Suppressor macrophage treated with lipopolysaccharide for 1 hour (primary cell): Measurements from ENCODE around the gene UBE2D4.
"Not testable (repeated sequence)": the region's sequence is repeated elsewhere in the genome, so short reads cannot be mapped to it uniquely, and the experiment has no call there.

Experiments
- DNase-seq, 3 donors: peaks; one replicate each; pipeline ENCODE4 v3.0.0-alpha.2; 2020 to 2022

Gene UBE2D4

DNA sequence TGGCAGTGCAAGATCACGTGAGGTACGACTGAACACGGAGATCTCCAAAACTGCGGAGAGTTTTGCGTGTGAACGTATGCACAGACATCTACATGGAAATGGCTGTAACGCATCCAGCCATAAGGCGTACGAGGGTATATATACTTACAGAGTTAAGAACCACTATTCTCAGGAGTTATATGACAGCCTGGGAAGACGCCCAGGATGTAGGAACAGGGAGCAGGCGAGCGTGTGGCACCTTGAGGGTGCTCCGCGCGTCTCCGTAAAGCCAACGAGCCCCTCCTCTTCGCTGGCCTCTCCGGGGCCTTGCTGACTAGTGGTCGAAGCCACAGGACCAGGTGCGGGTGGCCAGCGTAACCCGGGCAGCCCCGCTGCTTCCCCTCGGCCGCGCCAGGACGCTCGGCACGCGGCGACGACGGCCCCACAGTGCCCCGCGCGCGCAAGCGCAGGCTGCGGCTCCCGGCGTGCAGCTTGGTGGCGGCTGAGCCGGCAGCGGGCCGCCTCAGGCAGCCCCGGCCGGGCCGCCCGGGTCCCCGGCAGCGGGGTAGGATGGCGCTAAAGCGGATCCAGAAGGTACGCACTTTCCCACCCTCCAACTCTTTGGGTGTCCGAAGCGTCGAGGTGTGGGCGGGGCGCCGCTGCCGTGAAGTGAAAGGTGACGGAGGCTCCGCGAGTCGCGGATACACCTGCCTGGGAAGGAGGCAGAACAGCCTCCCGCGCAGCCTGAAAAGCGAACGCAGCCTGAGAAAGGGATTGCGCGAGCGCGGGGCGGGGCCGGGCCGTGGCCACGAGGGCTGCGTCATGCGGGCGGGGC is at the start of gene UBE2D4:
Gene UBE2D4, plus strand, starts transcription at position 453 of the 814 bp plus-strand sequence. Its CDS starts 97 bp downstream, at position 550.
- DNase-seq: peak; percentile 80 to 89 (median 84)

DNA sequence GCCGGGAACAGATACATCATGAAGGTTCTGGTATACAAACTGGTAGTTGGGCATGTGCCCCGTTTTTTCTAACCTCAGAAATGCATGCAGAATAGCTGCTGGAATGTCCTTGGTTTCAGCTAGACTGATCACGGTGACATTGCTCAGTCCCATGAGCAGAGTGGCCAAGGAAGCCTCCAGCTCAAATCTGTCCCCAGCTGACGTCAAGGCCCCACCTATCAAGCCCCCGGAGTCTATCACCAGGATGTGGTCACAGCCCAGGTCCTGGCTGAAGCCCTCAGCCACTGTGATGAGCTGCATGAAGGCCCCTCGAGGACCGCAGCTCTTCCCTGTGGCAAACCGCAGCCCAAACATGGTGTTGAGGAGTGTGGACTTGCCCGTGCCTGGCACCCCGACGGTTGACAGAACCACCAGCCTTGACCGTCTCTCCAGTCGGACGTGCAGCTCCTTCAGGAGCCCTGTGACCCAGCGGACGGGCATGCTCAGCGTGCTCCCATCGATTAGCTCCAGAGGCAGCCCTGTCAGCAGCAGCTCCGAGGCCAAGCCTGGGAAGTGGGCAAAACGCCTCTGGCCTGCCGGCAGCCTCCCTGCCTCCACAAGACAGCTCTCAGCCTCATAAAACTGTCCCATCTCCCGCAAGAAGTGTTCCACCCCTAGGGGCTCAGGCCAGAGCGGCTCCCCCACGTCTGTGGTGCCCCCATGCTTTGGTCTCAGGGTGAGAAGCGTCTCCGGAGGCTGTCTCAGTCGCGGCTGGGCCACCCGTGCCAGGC is 49.1 kb upstream of the UBE2D4 start:
- DNase-seq: no peak

- DNase-seq: no peak
These were observed 48.0 kb upstream of the UBE2D4 start for GRCh38 chr7:43877968-43878864.

GRCh38 chr7:43878867-43879266 is 47.4 kb upstream of the UBE2D4 start:
- DNase-seq: no peak

DNA sequence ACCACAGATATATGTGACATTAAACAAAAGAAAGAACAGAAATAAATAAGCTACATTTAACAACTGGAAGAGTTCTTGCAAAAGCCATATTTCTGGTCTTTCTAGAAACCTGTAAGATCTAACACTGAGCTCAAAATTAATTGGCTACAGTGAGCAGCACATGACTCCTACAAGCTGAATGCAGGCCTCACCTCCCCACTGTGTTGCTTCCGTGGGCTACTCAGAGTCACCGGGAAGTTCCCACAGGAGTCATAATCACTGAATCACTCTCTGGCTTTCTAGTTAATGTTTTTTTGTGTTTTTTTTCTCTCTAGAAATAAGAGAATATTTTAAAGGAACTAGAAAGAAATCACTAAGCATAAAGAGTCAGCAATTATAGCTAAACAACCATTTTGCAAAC is 46.8 kb upstream of the UBE2D4 start:
- peak; percentile 65 to 88 (median 71) for DNase-seq

GRCh38 chr7:43880596-43880995 is 45.6 kb upstream of the UBE2D4 start:
- DNase-seq: peak; percentile 33 to 56 (median 42)

DNA sequence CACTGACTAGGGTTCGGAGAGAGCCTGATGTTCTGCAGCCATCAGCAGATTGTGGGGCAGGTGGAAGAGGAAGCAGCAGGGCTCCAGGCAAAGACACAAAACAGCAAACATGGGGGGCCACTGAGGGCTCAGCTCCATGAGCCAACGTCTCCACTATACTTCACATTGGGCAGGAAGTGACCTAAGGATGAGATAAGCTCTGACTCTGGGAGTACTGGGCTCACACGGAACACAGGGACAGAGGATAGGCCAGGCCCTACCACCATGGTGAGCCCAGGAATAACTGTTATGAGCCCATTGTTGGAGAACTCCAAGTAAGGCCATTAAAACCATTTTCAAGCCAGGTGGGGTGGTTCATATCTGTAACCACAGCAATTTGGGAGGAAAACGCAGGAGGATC is 42.0 kb upstream of the UBE2D4 start:
- DNase-seq: no peak

GRCh38 chr7:43884617-43885016 is 41.6 kb upstream of the UBE2D4 start:
- DNase-seq: no peak

DNA sequence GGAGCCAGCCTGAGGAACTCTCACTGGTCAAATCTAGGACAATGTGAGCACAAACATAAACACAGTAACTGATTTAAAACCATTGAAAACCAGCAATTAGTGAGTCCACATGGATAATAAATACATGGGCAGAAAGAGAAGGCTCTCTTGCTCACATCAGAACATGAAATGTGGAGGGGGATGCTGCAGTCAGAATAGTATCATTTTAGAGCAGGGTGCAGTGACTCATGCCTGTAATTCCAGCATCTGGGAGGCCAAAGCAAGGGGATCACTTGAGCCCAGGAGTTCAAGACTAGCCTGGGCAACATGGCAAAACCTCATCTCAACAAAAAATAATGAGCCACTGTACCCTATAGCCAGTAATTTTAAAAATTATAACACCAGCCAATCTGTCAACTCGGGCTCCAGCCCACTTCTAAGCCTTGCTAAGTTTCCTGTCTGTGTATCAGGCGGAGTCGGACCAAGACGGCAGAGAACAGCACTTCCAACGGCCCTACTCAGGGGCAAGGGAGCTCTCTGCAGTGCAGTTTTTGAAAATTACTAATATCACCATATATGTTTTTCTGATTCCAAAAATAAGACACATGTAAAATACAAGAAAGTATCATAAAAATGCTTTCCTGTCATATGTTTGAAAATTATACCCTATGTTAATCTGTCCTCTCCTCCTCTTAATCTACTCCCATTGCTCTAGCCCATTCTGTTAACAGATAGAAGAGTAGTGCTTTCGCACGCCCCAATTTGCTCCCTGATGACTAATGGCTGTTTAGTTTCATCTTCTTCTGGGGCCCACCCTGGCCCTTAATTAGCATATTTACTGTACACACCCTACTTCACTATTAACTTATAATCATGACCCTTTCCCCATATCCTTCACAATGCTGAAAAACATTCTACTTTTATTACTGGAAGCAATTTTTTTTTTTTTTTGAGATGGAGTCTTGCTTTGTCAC is 37.0 kb upstream of the UBE2D4 start:
- peak in 2 of 3 donors; percentile 17 to 39 for DNase-seq

DNA sequence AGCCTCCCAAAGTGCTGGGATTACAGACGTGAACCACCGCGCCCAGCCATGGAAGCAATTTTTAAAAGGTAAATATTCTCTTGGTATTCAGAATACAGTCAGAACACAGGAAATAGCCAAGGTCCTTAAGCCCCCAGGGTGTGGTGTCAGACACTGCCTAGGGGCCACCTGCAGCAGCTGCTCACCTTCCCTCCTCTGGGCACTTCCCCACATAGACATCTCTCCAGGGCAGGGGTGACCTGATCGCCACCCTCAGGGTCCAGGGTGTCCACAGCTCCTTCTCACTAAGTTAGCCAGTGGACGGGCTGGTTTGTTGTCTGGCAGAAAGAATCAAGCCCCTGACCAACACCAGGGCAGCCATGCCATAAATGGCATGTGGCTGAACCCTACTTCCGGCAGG is 35.8 kb upstream of the UBE2D4 start:
- DNase-seq: no peak

- no peak for DNase-seq
These were observed 34.9 kb upstream of the UBE2D4 start for GRCh38 chr7:43891069-43891955.

DNA sequence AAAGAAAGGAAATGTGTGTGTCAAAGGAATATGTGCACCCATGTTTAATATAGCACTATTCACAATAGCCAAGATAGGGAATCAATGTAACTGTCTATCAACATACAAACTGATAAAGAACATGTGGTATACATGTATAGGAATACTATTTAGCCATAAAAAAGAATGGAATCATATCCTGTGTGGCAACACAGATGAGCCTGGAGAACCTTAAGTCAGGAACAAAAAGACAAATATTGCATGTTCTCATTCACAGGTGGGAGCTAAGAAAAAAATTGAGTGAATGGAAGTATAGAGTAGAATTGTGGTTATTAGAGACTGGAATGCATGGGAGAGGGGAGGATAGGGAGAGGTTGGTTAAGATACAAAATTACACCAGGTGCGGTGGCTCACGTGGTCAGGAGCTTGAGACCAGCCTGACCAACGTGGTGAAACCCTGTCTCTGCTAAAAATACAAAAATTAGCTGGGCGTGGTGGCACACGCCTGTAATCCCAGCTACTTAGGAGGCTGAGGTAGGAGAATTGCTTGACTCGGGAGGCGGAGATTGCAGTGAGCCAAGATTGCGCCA is 30.3 kb upstream of the UBE2D4 start:
- no peak for DNase-seq

GRCh38 chr7:43898571-43898970 is 27.7 kb upstream of the UBE2D4 start:
- not testable (repeated sequence) for DNase-seq

DNA sequence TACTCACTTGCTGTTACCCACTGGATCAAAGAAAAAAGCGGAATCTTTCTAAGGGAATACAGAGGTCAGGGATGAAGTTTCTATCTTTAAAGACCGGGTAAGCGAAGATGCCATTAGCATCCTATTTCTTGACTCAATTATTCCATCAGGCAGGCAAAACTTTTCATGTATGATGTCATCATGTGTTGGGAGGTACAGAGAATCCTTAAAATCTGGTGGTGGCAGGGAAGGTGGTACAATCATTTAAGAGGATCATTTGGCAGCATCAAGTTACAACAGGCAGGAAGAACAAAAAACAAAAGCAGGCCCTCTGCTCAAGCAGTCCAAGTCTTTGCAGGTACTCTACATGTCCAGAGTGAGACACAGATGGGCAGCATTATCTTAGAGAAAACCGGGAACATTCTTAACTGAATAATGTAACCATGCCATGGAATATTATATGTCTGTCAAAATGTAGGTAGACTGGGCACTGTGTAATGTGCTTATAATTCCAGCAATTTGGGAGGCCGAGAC is 23.6 kb upstream of the UBE2D4 start:
- DNase-seq: no peak

DNA sequence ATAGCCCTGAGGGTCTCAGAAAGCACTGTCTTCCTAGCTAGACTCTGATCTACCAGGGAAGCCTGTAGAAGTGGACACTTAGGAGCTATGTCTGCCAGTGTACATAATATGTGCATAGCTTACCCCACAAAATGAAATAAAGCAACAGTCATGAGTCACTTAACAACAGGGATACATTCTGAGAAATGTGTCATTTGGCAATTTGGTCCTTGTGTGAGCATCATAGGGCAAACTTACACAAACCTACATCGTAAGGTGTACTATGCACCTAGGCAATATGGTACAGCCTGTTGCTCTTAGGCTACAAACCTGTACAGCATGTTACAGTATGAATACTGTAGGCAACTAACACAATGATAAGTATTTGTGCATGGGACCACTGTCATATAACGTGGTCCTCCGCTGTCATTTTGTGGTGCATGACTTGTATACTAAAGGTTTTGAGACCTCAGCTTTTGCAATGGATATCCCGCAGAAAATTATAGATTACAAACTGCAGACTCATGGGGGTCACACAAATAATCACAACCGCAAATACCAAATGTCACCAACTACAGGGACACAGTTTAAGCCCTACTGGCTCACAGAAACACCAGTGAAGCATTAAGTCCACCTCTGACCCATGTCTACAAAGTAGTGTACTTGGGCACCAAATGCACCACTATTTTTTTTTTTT is 21.6 kb upstream of the UBE2D4 start:
- peak in 1 of 3 donors; percentile 25 for DNase-seq

GRCh38 chr7:43905209-43905946 is 20.9 kb upstream of the UBE2D4 start:
- no peak for DNase-seq

DNA sequence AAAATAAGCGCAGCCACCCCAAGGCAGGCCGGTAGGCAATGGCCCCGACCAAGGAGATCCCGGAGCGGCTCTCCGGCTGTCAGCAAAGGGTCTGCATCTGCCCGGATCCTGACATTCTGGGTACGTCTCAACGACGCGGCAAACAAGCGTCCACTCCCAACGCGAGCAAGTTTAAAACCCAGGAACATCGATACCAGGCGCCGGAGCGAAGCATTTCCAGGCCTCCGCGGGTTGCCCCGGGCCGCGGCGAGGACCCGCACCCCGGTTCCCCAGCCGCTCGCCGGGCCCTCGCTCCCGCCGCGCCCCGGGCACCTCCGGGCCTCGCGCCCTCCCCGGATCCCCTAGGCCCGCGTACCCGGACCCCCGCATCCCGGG is 20.3 kb upstream of the UBE2D4 start:
- DNase-seq: peak; percentile 33 to 58 (median 41)

- peak; percentile 63 to 85 (median 70) for DNase-seq
These were observed 19.8 kb upstream of the UBE2D4 start, which contains the start of gene URGCP for GRCh38 chr7:43906331-43907010. URGCP (minus strand) TSS chr7:43906596; CDS start chr7:43906575, 21 bp downstream.
